SK-N-SH treated with all-trans-retinoic acid at 6 μM for 48 hours (cell line): ENCODE measurements around the gene PCDHGB2.

Experiments
- ATAC-seq: fragments of 200-7000 bp; cut with Tn5 transposase; 3 replicates; pipeline ENCODE4 v1.9.1; 2020; ENCODE audit warnings: mild to moderate bottlenecking, moderate library complexity
- ARNTL ChIP-seq: fragments of 450-650 bp; formaldehyde crosslinking; IDR thresholded peaks from 2 replicates; pipeline ENCODE4 v1.5.0; 2020; ENCODE audit warnings: low read depth, mild to moderate bottlenecking, moderate library complexity, borderline replicate concordance
- CSDC2 ChIP-seq: fragments of 250-450 bp; sonication (Bioruptor Pico); IDR thresholded peaks from 2 replicates; pipeline ENCODE4 v1.5.0; 2020; ENCODE audit warnings: mild to moderate bottlenecking, moderate library complexity
- CSRNP3 ChIP-seq: fragments of 250-450 bp; sonication (Bioruptor Pico); IDR thresholded peaks from 2 replicates; pipeline ENCODE4 v1.5.1; 2021; ENCODE audit warnings: mild to moderate bottlenecking, moderate library complexity
- ESRRG ChIP-seq: fragments of 250-450 bp; sonication (Bioruptor Pico); IDR thresholded peaks from 2 replicates; pipeline ENCODE4 v1.6.1; 2021; ENCODE audit warnings: mild to moderate bottlenecking
- GLIS3 ChIP-seq: fragments of 250-450 bp; sonication (Bioruptor Pico); IDR thresholded peaks from 2 replicates; pipeline ENCODE4 v1.5.0; 2020; ENCODE audit warnings: mild to moderate bottlenecking, moderate library complexity
- ISL1 ChIP-seq: fragments of 250-450 bp; sonication (Bioruptor Pico); IDR thresholded peaks from 2 replicates; pipeline ENCODE4 v2.1.2; 2022; ENCODE audit warnings: mild to moderate bottlenecking, moderate library complexity
- OSR1 ChIP-seq: fragments of 250-450 bp; sonication (Bioruptor Pico); IDR thresholded peaks from 2 replicates; pipeline ENCODE4 v1.8.0; 2022; ENCODE audit warnings: moderate library complexity, mild to moderate bottlenecking, inconsistent platforms
- PATZ1 ChIP-seq: fragments of 250-450 bp; sonication (Bioruptor Pico); IDR thresholded peaks from 2 replicates; pipeline ENCODE4 v1.8.0; 2020; ENCODE audit warnings: mild to moderate bottlenecking, moderate library complexity, borderline replicate concordance
- POU6F1 ChIP-seq: fragments of 250-450 bp; sonication (Bioruptor Pico); IDR thresholded peaks from 2 replicates; pipeline ENCODE4 v1.8.0; 2021; ENCODE audit warnings: low read depth, mild to moderate bottlenecking, moderate library complexity, borderline replicate concordance
- PPARA ChIP-seq: fragments of 250-450 bp; sonication (Bioruptor Pico); IDR thresholded peaks from 2 replicates; pipeline ENCODE4 v1.5.0; 2020; ENCODE audit warnings: mild to moderate bottlenecking, borderline replicate concordance
- RARB ChIP-seq: fragments of 250-450 bp; sonication (Bioruptor Pico); IDR thresholded peaks from 2 replicates; pipeline ENCODE4 v1.8.0; 2021; ENCODE audit warnings: mild to moderate bottlenecking, moderate library complexity
- TCF4 ChIP-seq: fragments of 250-450 bp; sonication (Bioruptor Pico); IDR thresholded peaks from 2 replicates; pipeline ENCODE4 v1.8.0; 2021; ENCODE audit warnings: mild to moderate bottlenecking, moderate library complexity, borderline replicate concordance
- TOX ChIP-seq: fragments of 250-450 bp; sonication (Bioruptor Pico); IDR thresholded peaks from 2 replicates; pipeline ENCODE4 v1.8.0; 2021; ENCODE audit warnings: mild to moderate bottlenecking, moderate library complexity, borderline replicate concordance
- TSHZ2 ChIP-seq: fragments of 250-450 bp; sonication (Bioruptor Pico); IDR thresholded peaks from 2 replicates; pipeline ENCODE4 v1.5.0; 2020; ENCODE audit warnings: mild to moderate bottlenecking, moderate library complexity
- ZC3H10 ChIP-seq: fragments of 250-450 bp; sonication (Bioruptor Pico); IDR thresholded peaks from 2 replicates; pipeline ENCODE4 v1.5.1; 2021; ENCODE audit warnings: mild to moderate bottlenecking, moderate library complexity
- ZFP3 ChIP-seq: fragments of 250-450 bp; sonication (Bioruptor Pico); IDR thresholded peaks from 2 replicates; pipeline ENCODE4 v1.5.0; 2020; ENCODE audit warnings: mild to moderate bottlenecking, moderate library complexity
- ZFP30 ChIP-seq: fragments of 450-650 bp; formaldehyde crosslinking; IDR thresholded peaks from 2 replicates; pipeline ENCODE4 v1.5.0; 2022; ENCODE audit warnings: mild to moderate bottlenecking, moderate library complexity
- ZNF8 ChIP-seq: fragments of 450-650 bp; formaldehyde crosslinking; IDR thresholded peaks from 2 replicates; pipeline ENCODE4 v1.5.0; 2020; ENCODE audit warnings: mild to moderate bottlenecking, moderate library complexity

PCDHGB2 gene

GRCh38 chr5:141388661-141389060 lies 28.9 kb downstream of the PCDHGB2 start (continued):
- TF ChIP-seq PATZ1 (CRISPR knock-in tag): no peak

GRCh38 chr5:141389153-141390042 lies 29.6 kb downstream of the PCDHGB2 start:
- TF ChIP-seq CSDC2 (CRISPR knock-in tag) (no peak), TOX (CRISPR knock-in tag) (no peak), OSR1 (CRISPR knock-in tag) (no peak), POU6F1 (no peak), RARB (CRISPR knock-in tag) (no peak), ZFP3 (no peak), ISL1 (CRISPR knock-in tag) (no peak), GLIS3 (CRISPR knock-in tag) (no peak), TCF4 (CRISPR knock-in tag) (no peak), CSRNP3 (no peak), ZNF8 (CRISPR knock-in tag) (no peak), ZC3H10 (no peak), PATZ1 (CRISPR knock-in tag) (no peak), TSHZ2 (CRISPR knock-in tag) (no peak), PPARA (CRISPR knock-in tag) (no peak), ESRRG (no peak), ARNTL (CRISPR knock-in tag) (no peak)
- no peak for ATAC-seq

GRCh38 chr5:141392429-141393198 lies 32.8 kb downstream of the PCDHGB2 start, which contains the start of gene PCDHGA8:
TSS of gene PCDHGA8 (plus strand) at chr5:141392633. CDS start at chr5:141392814, 181 bp downstream.
- TF ChIP-seq ZFP30 (CRISPR knock-in tag) (no peak), CSDC2 (CRISPR knock-in tag) (no peak)
- ATAC-seq: no peak
